AG04450 (cell line): ENCODE data around the gene GEMIN7. TPM values are rescaled to one million over a fixed set of nuclear protein-coding genes. Genes with fewer than 3 reads are reported as not detected.

Experiments
- CTCF ChIA-PET: fragments of 300-600, 350-600 bp; formaldehyde crosslinking; extraction: SDS; loops from one replicate; lab custom pipeline; 2022; ENCODE audit warnings: antibody characterized with exemption, inconsistent platforms; lab: Charles Lee
- POLR2A ChIA-PET: fragments of 350-600 bp; formaldehyde crosslinking; extraction: SDS; loops from one replicate; lab custom pipeline; 2021; ENCODE audit warnings: antibody characterized with exemption, inconsistent platforms; lab: Yijun Ruan, JAX
- DNase-seq: peaks from one replicate; pipeline ENCODE4 v3.0.0-alpha.2; 2011; ENCODE audit warnings: low read depth, low spot score
- H3K27ac ChIP-seq: one replicate; pipeline ENCODE4 v1.5.1; 2012; ENCODE audit warnings: low read depth, low read length, control low read depth
- H3K27me3 ChIP-seq: one replicate; pipeline ENCODE4 v1.6.0; 2012; ENCODE audit warnings: low read length; ENCODE audit not compliant: control insufficient read depth, insufficient read depth
- H3K4me3 ChIP-seq: 2 replicates; pipeline ENCODE4 v1.5.1; 2011; ENCODE audit warnings: mild to moderate bottlenecking, low read depth, low read length, control low read depth
- H3K9me3 ChIP-seq: 2 replicates; pipeline ENCODE4 v1.5.1; 2012; ENCODE audit warnings: low read length; ENCODE audit not compliant: control insufficient read depth, insufficient read depth
- polyA plus RNA-seq: library from polyadenylated mRNA; depleted of rRNA; stranded (reverse); fragments of >200 nt; gene quantifications from 2 replicates; pipeline ENCODE4 v1.2.3, GENCODE V29; 2011
- TF ChIP-seq, protein P1 (sequence below): IDR thresholded peaks from 2 replicates; pipeline ENCODE4 v1.5.1; 2011; ENCODE audit warnings: low read depth, low read length, control low read depth, inconsistent platforms

GEMIN7 gene
- polyA plus RNA-seq, 1 experiment, result 20.6 TPM

DNA sequence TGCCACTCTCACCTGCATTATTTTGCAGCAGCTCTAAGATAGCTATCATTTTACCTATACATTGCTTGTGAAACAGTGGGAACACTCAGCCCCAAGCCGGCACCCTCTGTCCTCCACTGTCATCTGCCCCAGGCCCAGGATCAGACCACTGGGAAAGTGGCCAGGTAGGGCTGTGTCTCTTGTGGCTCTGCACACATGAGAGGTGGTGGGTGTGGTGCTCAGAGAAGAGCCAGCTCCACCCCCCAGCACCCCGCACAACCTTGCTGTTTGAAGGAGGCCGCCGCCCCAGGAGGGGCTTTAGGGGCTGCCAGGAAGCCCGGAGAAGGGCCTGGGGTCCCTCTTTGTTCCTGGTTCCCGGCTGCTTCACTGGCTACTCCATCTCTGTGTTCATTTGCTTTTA, 40.5 kb downstream of the GEMIN7 start:
- POLR2A ChIA-PET, result no interaction called here
- Histone ChIP-seq H3K9me3 (no peaks in the 10 kb centered on the region), H3K27ac (no peak overlapping the region), H3K27me3 (no peaks in the 10 kb centered on the region), H3K4me3 (no peak overlapping the region)
- CTCF ChIA-PET, result no interaction called here
- no peak for DNase-seq
- TF ChIP-seq, protein P1, sequence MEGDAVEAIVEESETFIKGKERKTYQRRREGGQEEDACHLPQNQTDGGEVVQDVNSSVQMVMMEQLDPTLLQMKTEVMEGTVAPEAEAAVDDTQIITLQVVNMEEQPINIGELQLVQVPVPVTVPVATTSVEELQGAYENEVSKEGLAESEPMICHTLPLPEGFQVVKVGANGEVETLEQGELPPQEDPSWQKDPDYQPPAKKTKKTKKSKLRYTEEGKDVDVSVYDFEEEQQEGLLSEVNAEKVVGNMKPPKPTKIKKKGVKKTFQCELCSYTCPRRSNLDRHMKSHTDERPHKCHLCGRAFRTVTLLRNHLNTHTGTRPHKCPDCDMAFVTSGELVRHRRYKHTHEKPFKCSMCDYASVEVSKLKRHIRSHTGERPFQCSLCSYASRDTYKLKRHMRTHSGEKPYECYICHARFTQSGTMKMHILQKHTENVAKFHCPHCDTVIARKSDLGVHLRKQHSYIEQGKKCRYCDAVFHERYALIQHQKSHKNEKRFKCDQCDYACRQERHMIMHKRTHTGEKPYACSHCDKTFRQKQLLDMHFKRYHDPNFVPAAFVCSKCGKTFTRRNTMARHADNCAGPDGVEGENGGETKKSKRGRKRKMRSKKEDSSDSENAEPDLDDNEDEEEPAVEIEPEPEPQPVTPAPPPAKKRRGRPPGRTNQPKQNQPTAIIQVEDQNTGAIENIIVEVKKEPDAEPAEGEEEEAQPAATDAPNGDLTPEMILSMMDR, result no peak

DNA sequence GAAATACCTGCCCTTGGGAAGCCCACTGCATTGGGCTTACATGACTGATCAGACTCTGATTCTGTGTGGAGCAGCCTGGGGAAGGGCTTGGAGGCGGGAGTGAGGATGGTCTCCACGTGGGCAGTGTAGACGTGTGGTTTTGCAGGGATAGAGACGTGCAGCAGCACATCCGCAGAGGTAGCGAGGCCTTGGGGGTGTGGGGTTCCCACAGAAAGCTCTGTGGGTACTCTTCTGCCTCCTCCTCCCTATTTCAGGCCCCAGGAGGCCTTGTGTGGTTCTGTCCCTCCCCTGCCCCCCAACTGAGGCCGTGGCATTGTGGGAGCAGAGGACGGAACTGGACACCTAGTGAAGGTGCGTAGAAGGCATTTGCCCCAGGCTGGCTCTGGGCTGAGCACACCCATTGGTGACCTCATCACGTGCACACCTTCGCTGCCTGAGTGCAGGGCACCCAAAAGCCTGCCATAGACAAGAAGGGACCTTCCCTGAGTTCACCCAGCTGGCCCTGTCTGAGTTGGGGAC, 42.8 kb downstream of the GEMIN7 start:
- DNase-seq, result no peak
- ChIA-PET POLR2A (interaction anchor here (0.6 kb wide), 1 partner anchor 27 kb away, joined by 3 read pairs; no protein-coding TSS in a partner anchor), CTCF (interaction anchor here (0.6 kb wide), 1 partner anchor 237 kb away, joined by 3 read pairs; no protein-coding TSS in a partner anchor)
- Histone ChIP-seq H3K27ac (no peak overlapping the region), H3K9me3 (no peaks in the 10 kb centered on the region; the same call in 1 of the 2 replicates), H3K27me3 (no peaks in the 10 kb centered on the region), H3K4me3 (no peak overlapping the region)
- TF ChIP-seq, protein P1, result no peak

DNA sequence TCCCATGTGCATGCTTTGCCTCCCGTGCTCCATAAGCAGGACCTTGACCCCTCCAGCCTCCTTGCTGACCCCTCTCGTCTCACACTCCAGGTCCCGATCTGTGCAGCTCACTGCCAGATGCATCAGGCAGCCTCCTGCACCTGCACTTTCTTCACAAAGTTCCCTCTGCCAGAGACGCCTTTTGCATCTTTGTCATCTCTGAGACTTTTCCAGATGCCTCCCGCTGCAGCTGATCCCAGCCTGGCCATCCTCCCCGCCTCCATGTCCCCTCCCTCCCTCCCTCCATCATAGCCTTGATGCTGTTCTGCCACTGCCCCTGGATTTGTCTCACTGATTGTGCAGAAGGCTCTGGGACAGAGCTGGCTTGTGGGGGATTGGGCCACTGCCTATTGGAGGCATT, 43.8 kb downstream of the GEMIN7 start:
- Histone ChIP-seq H3K27ac (no peak overlapping the region), H3K27me3 (no peaks in the 10 kb centered on the region), H3K4me3 (no peak overlapping the region), H3K9me3 (no peaks in the 10 kb centered on the region; the same call in 1 of the 2 replicates)
- ChIA-PET POLR2A (no interaction called here), CTCF (no interaction called here)
- TF ChIP-seq, protein P1, result no peak
- no peak for DNase-seq

DNA sequence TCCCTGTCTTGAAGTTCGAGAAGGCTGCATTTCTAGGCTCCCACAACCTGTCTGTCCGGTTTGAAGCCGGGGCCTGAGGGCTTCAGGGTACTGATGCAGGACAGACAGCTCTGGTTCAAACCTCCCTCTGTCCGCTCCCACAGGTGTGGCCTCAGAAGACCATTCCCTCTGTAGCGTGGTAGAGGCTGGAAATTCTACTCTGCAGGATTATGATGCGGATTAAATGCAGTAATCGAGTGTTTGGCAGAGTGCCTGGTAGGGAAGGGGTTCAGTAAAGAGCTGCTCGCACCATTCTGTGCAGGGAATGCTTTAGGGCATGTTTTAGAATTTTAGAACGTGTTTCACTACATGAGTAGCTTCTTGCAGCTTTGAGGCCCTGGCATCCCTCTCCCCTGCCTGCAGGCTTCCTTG, 44.4 kb downstream of the GEMIN7 start:
- no peak for DNase-seq
- H3K27me3 ChIP-seq, result no peaks in the 10 kb centered on the region
- no peaks in the 10 kb centered on the region; the same call in 1 of the 2 replicates for H3K9me3 ChIP-seq
- H3K4me3 ChIP-seq, result no peak overlapping the region
- TF ChIP-seq, protein P1, result no peak
- CTCF ChIA-PET, result interaction anchor here (0.8 kb wide), 1 partner anchor 14 kb away, joined by 5 read pairs; no protein-coding TSS in a partner anchor
- no peak overlapping the region for H3K27ac ChIP-seq
- POLR2A ChIA-PET, result no interaction called here

DNA sequence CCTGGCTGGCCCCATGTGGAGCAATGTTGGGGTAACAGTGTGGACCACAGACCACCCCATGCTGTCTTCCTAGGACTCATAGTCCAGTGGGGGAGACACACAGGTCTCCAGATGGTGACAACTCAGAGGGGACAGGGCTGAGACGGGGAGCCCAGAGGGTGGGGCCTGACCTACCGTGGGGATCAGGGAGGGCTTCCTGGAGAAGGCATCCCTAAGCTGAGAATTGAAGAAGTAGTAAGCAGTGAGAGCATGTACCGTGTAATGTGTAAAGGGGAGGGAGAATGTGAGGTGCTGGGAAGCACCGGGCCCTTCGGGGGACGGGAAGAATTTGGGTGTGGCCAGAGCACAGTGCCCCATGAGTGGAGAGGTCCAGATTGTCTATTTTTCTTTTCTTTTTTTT, 45.0 kb downstream of the GEMIN7 start:
- no peak for DNase-seq
- Histone ChIP-seq H3K27ac (no peak overlapping the region), H3K4me3 (no peak overlapping the region), H3K27me3 (no peaks in the 10 kb centered on the region), H3K9me3 (no peaks in the 10 kb centered on the region; the same call in 1 of the 2 replicates)
- ChIA-PET CTCF (interaction anchor here (0.8 kb wide), 1 partner anchor 14 kb away, joined by 5 read pairs; no protein-coding TSS in a partner anchor), POLR2A (interaction anchor here (0.7 kb wide), 1 partner anchor 227 kb away, joined by 6 read pairs; no protein-coding TSS in a partner anchor)
- TF ChIP-seq, protein P1, result no peak
